ENCODE measurements around the gene SEPTIN3.

Gene SEPTIN3

GRCh38 chr22:41970601-41971000 is 1.4 kb downstream of the SEPTIN3 start:
- H3K4me3 ChIP-seq (ENCODE audit: low read depth, low read length): no peak overlapping the region
- TF ChIP-seq CTCF (IDR thresholded peaks at IDR 0.05; ENCODE audit: low read depth, low read length): no peak

- no peak overlapping the region for H3K4me3 ChIP-seq (ENCODE audit: low read depth, low read length)
- TF ChIP-seq CTCF (IDR thresholded peaks at IDR 0.05; ENCODE audit: low read depth, low read length): no peak
Measured at GRCh38 chr22:41971431-41971830, 2.2 kb downstream of the SEPTIN3 start.

DNA sequence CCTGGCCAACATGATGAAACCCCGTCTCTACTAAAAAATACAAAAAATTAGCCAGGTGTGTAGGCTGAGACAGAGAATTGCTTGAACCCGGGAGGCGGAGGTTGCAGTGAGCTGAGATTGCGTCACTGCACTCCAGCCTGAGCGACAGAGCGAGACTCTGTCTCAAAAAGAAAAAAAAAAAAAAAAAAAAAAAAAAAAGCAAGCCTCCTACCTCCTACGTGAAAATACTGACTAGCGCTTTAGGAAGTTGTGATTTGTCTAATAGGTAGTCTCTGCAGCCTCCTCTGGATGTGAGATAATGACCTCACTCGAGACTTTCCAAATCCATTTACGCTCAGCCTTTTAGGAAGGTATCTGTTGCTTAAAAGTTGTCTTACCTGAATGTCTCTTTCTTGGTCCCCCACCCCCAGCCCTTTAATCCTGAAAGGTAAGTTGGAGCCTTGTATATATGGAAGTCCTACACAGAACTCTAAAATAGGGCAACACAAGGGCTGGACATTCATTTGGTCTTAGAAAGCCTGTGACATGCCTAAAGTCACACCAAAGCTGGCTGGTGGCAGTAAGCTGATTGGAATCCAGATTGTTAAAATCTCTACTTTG is 5.5 kb downstream of the SEPTIN3 start:
- no peak overlapping the region for H3K4me3 ChIP-seq (ENCODE audit: low read depth, low read length)
- no peak for TF ChIP-seq CTCF (IDR thresholded peaks at IDR 0.05; ENCODE audit: low read depth, low read length)

- no peak for TF ChIP-seq CTCF (IDR thresholded peaks at IDR 0.05; ENCODE audit: low read depth, low read length)
- H3K4me3 ChIP-seq (ENCODE audit: low read depth, low read length): no peak overlapping the region
Measured at GRCh38 chr22:41975299-41976069, 6.2 kb downstream of the SEPTIN3 start.

DNA sequence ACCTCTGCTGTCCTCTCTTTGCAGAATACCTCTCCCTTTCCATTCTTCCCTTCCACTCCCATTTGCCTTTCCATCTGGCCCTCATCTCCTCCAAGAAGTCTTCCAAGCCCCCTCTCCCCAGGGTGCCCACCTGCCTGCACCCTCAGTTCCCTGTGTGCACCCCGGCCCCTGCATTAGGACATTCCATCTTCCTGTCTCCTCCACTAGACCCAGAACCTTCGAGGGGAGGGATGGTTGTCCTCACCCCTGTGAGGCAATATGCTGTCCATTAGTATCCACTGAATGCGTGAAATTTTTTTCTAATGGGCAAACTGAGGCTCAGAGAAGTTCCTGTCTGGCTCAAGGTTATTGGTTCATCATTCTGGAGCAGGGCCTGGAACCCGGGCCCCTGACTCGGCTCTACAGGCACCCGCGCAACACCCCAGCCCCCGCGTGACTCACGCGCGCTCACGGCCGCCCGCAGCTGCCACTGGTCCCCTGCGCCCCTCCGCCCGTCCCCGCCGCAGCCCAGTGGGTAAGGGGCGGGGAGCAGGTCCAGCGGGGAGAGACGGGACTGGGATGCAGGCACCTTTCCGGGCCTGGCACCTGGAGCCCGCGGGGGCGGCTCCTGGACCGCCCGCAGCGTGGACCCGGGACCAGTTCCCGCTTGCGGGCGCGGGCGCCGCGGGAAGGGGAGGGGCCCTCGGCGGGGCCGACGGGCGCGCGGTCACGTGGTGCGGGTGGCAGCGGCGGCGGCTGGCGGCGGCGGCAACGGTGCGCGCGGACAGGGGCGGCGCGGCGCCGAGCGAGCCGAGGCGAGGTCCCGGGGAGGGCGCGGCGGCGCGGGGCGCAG is 7.0 kb downstream of the SEPTIN3 start:
- no peak for TF ChIP-seq CTCF (IDR thresholded peaks at IDR 0.05; ENCODE audit: low read depth, low read length)

GRCh38 chr22:41976961-41977566 is 7.8 kb downstream of the SEPTIN3 start:
- no peak for TF ChIP-seq CTCF (IDR thresholded peaks at IDR 0.05; ENCODE audit: low read depth, low read length)

More for the DNA sequence above, 7.0 kb downstream of the SEPTIN3 start:
- peak overlapping the region; percentile 44 for H3K4me3 ChIP-seq (ENCODE audit: low read depth, low read length)

More at GRCh38 chr22:41976961-41977566, 7.8 kb downstream of the SEPTIN3 start:
- peak overlapping the region; percentile 17; the same call in 1 of the 2 replicates for H3K4me3 ChIP-seq (ENCODE audit: low read depth, low read length)
